OCI-LY1 (cell line): ENCODE measurements around the gene TOR3A.

Source experiments
- CTCF ChIP-seq: fragments of 200-600 bp; sonication (generic), shearing (Covaris generic); IDR thresholded peaks from 2 replicates; pipeline ENCODE4 v1.5.1; 2017; ENCODE audit warnings: mild to moderate bottlenecking, antibody characterized with exemption, low read length, moderate library complexity, mixed read lengths
- EZH2 ChIP-seq: fragments of 200-600 bp; sonication (generic), shearing (Covaris generic); IDR thresholded peaks from 2 replicates; pipeline ENCODE4 v1.8.0; 2017; ENCODE audit warnings: borderline replicate concordance, mixed run types, mild to moderate bottlenecking, antibody characterized with exemption, low read length, moderate library complexity, mixed read lengths

- TF ChIP-seq CTCF (no peak), EZH2 (no peak)
Measured at GRCh38 chr1:179055937-179056336, 25.9 kb upstream of the TOR3A start.
